HFFc6 (cell line): ENCODE results near the gene NME4. TPM values are rescaled to one million over a fixed set of nuclear protein-coding genes. Genes with fewer than 3 reads are reported as not detected.
"Not testable (repeated sequence)": the region's sequence is repeated elsewhere in the genome, so short reads cannot be mapped to it uniquely, and the experiment has no call there.

Experiments used
- DNase-seq: peaks from one replicate; pipeline ENCODE4 v3.0.0-alpha.2; 2018
- H3K27ac Mint-ChIP-seq: 2 replicates; pipeline ENCODE4 v1.8.0; 2020; ENCODE audit warnings: mild to moderate bottlenecking, mixed read lengths
- H3K27me3 Mint-ChIP-seq: 2 replicates; pipeline ENCODE4 v1.8.0; 2021; ENCODE audit warnings: mild to moderate bottlenecking, moderate library complexity, mixed read lengths; ENCODE audit not compliant: insufficient read depth
- H3K36me3 Mint-ChIP-seq: 2 replicates; pipeline ENCODE4 v1.8.0; 2021; ENCODE audit warnings: low read depth, mixed read lengths
- H3K4me1 Mint-ChIP-seq: 2 replicates; pipeline ENCODE4 v1.8.0; 2020; ENCODE audit warnings: low read depth, mixed read lengths
- H3K4me3 Mint-ChIP-seq: 2 replicates; pipeline ENCODE4 v1.8.0; 2020; ENCODE audit warnings: mild to moderate bottlenecking, moderate library complexity, mixed read lengths
- H3K9me3 Mint-ChIP-seq: 2 replicates; pipeline ENCODE4 v1.8.0; 2020; ENCODE audit warnings: mild to moderate bottlenecking, mixed read lengths
- CTCF ChIP-seq: fragments of 200-600 bp; sonication (generic); IDR thresholded peaks from 2 replicates; pipeline ENCODE4 v1.5.0; 2021; ENCODE audit warnings: antibody characterized with exemption, mild to moderate bottlenecking
- total RNA-seq, 6 experiments: library from RNA; stranded (reverse); fragmentation: NEBNext Ultra II Directional; extraction: Animal tissue kit (Norgen Biotek cat#: 25700); gene quantifications; 2 replicates in 1 of 6; 3 replicates in 5 of 6; pipeline ENCODE4 v1.2.3, GENCODE V29; 2021

NME4 gene
- total RNA-seq, 6 experiments from 2014 or later, result 153 to 276 (median 158) TPM

GRCh38 chr16:375212-375611 is 21.8 kb upstream of the NME4 start:
- no peaks in the 10 kb centered on the region for H3K9me3 Mint-ChIP-seq
- H3K27ac Mint-ChIP-seq, result no peak overlapping the region
- no peaks in the 10 kb centered on the region for H3K36me3 Mint-ChIP-seq
- H3K27me3 Mint-ChIP-seq, result peaks cover 1% of the 10 kb centered on the region; the same call in 1 of the 2 replicates
- DNase-seq, result no peak
- peaks cover 6% of the 10 kb centered on the region for H3K4me1 Mint-ChIP-seq
- no peak overlapping the region for H3K4me3 Mint-ChIP-seq
- TF ChIP-seq CTCF, result no peak

- no peak overlapping the region for H3K27ac Mint-ChIP-seq
- H3K4me1 Mint-ChIP-seq, result no peaks in the 10 kb centered on the region
- no peaks in the 10 kb centered on the region for H3K9me3 Mint-ChIP-seq
- H3K36me3 Mint-ChIP-seq, result no peaks in the 10 kb centered on the region
- DNase-seq, result no peak
- H3K4me3 Mint-ChIP-seq, result no peak overlapping the region
- TF ChIP-seq CTCF, result no peak
- H3K27me3 Mint-ChIP-seq, result no peaks in the 10 kb centered on the region; the same call in 1 of the 2 replicates
Measured at GRCh38 chr16:375927-376816, 20.8 kb upstream of the NME4 start.

- H3K4me3 Mint-ChIP-seq, result no peak overlapping the region
- no peaks in the 10 kb centered on the region for H3K4me1 Mint-ChIP-seq
- DNase-seq, result no peak
- TF ChIP-seq CTCF, result no peak
- H3K36me3 Mint-ChIP-seq, result no peaks in the 10 kb centered on the region
- no peaks in the 10 kb centered on the region for H3K9me3 Mint-ChIP-seq
- H3K27me3 Mint-ChIP-seq, result no peaks in the 10 kb centered on the region; the same call in 1 of the 2 replicates
- H3K27ac Mint-ChIP-seq, result no peak overlapping the region
Measured at GRCh38 chr16:376817-377418, 20.1 kb upstream of the NME4 start.

- Mint-ChIP-seq H3K36me3 (no peaks in the 10 kb centered on the region), H3K27me3 (no peaks in the 10 kb centered on the region; the same call in 1 of the 2 replicates), H3K27ac (no peak overlapping the region), H3K9me3 (no peaks in the 10 kb centered on the region), H3K4me1 (no peaks in the 10 kb centered on the region), H3K4me3 (no peak overlapping the region)
- no peak for TF ChIP-seq CTCF
- DNase-seq, result no peak
Measured at GRCh38 chr16:377419-377951, 19.5 kb upstream of the NME4 start.

DNA sequence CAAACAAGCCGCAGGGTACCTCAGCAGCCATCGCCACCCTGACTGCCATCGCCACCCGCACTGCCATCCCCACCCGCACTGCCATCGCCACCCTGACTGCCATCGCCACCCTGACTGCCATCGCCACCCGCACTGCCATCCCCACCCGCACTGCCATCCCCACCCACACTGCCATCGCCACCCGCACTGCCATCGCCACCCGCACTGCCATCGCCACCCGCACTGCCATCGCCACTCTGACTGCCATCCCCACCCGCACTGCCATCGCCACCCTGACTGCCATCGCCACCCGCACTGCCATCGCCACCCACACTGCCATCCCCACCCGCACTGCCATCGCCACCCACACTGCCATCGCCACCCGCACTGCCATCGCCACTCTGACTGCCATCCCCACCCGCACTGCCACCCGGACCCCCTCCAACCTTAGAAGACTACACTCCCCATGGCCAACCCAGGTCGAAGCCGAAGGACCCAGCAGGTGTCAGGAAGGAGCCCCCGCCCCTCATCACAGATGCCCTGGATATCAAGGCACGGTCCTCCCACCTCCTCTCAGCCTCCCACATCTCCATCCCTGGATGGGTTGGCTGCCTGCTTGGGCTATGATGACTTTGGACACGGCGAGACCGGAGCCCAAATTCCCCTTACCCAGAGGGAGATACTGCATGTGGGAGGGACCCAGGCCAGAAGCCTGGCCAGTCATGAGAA is 18.7 kb upstream of the NME4 start:
- not testable (repeated sequence) for H3K27me3 Mint-ChIP-seq, H3K27ac Mint-ChIP-seq, DNase-seq, H3K4me1 Mint-ChIP-seq, H3K4me3 Mint-ChIP-seq, H3K36me3 Mint-ChIP-seq, H3K9me3 Mint-ChIP-seq
